ENCODE data around the gene ECT2L.

ECT2L gene

DNA sequence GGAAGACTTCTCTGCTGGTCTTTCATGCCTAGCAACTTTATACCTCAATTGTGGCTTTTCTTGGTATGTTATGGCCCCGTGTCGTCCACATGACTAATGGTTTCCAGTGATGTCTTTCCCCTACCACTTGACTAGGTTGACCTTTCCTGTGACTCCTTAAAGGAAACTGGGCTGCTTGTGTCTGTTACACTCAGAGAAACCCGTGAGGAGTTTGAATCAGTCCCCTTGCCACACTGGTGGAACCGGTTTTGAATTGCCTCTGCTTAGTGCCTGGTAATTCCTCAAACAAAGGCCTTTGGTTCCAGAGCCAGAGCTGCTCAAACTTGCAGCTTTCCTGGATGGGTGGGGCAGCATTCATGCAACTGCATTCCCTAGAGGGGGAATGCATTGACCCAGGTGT, 21.9 kb downstream of the ECT2L start:
- no peak overlapping the region for H3K27ac ChIP-seq (replicated peaks)

GRCh38 chr6:138818496-138819194, 22.8 kb downstream of the ECT2L start:
- DNase-seq (ENCODE audit: low read depth in 1 of 2, low spot score in 1 of 2): peak; percentile 14 to 26
- Histone ChIP-seq H3K27me3 (ENCODE audit: insufficient read depth, poor library complexity, severe bottlenecking) (no peaks in the 10 kb centered on the region), H3K4me3 (replicated peaks; ENCODE audit: insufficient read depth, low read length) (no peak overlapping the region), H3K27ac (replicated peaks) (no peak overlapping the region)
- no peak for TF ChIP-seq REST (IDR thresholded peaks at IDR 0.05; ENCODE audit: insufficient replicate concordance, low read depth)
- no peak for TF ChIP-seq GABPA (IDR thresholded peaks at IDR 0.05; ENCODE audit: low read depth)
- no peak for TF ChIP-seq POLR2AphosphoS5 (IDR thresholded peaks at IDR 0.05; ENCODE audit: low read depth)
- peak; percentile 46; the same call in 1 of the 2 replicates for TF ChIP-seq SPI1 (IDR thresholded peaks at IDR 0.05; ENCODE audit: borderline replicate concordance, low read depth)
- TF ChIP-seq CTCF (IDR thresholded peaks at IDR 0.05; ENCODE audit: insufficient read depth, low read length): no peak

More for the DNA sequence above, 21.9 kb downstream of the ECT2L start:
- TF ChIP-seq SPI1 (IDR thresholded peaks at IDR 0.05; ENCODE audit: borderline replicate concordance, low read depth): no peak
- no peak for TF ChIP-seq REST (IDR thresholded peaks at IDR 0.05; ENCODE audit: insufficient replicate concordance, low read depth)
- no peak for TF ChIP-seq CTCF (IDR thresholded peaks at IDR 0.05; ENCODE audit: insufficient read depth, low read length)
- no peak for TF ChIP-seq POLR2AphosphoS5 (IDR thresholded peaks at IDR 0.05; ENCODE audit: low read depth)
- Histone ChIP-seq H3K27me3 (ENCODE audit: insufficient read depth, poor library complexity, severe bottlenecking) (no peaks in the 10 kb centered on the region), H3K4me3 (replicated peaks; ENCODE audit: insufficient read depth, low read length) (no peak overlapping the region)
- DNase-seq (ENCODE audit: low read depth in 1 of 2, low spot score in 1 of 2): no peak

DNA sequence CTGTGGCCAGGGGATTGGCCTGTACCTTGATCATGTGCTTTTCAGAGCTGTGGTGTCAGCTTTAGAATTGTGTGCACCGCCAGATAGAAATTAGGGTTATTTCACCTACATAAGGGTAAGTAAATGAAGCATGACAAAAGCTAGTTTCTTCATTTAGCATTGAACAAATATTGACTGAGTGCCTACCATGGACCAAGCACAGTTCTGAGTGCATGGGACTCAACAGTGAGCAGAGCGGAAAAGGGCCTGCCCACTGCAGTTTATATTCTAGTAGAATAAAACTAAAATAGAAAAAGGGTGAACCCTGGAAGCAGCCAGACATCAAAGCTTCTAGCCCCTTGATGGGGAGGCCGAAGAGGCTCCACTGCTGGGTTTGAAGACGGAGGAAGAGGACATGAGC, 25.6 kb downstream of the ECT2L start:
- Histone ChIP-seq H3K4me3 (replicated peaks; ENCODE audit: insufficient read depth, low read length) (no peak overlapping the region), H3K27me3 (ENCODE audit: insufficient read depth, poor library complexity, severe bottlenecking) (no peaks in the 10 kb centered on the region), H3K27ac (replicated peaks) (no peak overlapping the region)
- no peak for TF ChIP-seq POLR2AphosphoS5 (IDR thresholded peaks at IDR 0.05; ENCODE audit: low read depth)
- DNase-seq (ENCODE audit: low read depth in 1 of 2, low spot score in 1 of 2): no peak

DNA sequence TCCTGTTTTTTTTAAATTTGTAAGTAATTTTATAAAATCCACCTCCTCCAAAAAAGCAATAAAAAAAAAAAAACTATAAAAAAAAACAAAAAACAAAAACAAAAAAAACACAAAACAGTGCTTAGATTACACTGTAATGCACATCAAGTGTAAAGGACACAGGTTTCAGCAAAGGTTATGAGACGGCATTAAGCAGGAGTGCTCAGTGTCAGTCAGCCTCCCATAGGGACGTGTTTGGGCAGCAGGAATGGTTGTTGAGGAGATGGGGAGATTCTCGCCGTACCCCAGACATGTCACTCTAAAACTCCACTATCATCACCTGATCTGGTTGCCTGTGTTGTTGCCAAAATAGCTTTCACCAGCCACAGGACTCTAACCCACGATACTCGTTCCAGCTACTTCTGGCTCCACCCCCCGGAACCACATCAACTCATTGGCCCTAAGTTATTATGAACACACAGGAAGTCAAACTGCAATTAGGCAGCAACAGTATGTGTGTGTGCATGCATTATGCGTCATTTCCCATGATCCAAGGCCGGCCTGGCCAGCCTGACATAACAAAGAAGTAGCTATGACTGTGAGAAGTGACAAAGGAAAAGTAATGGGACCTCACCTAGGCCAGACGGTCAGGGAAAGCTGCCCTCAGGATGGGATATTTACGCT, 28.7 kb downstream of the ECT2L start:
- no peak for TF ChIP-seq REST (IDR thresholded peaks at IDR 0.05; ENCODE audit: insufficient replicate concordance, low read depth)
- no peak for TF ChIP-seq POLR2AphosphoS5 (IDR thresholded peaks at IDR 0.05; ENCODE audit: low read depth)
- TF ChIP-seq CTCF (IDR thresholded peaks at IDR 0.05; ENCODE audit: insufficient read depth, low read length): no peak
- no peak for TF ChIP-seq SPI1 (IDR thresholded peaks at IDR 0.05; ENCODE audit: borderline replicate concordance, low read depth)
- DNase-seq (ENCODE audit: low read depth in 1 of 2, low spot score in 1 of 2): no peak
- no peak overlapping the region for H3K4me3 ChIP-seq (replicated peaks; ENCODE audit: insufficient read depth, low read length)
- no peak overlapping the region for H3K27ac ChIP-seq (replicated peaks)
- no peaks in the 10 kb centered on the region for H3K27me3 ChIP-seq (ENCODE audit: insufficient read depth, poor library complexity, severe bottlenecking)

All from HL-60 (cell line).